Activated CD4-positive, CD25-positive, alpha-beta regulatory T cell treated with anti-CD3 and anti-CD28 coated beads, Interleukin-2, amount 50 U/mL, for 72 hours (primary cell): Measurements from ENCODE around the gene SH2D3C.

Source experiments
- DNase-seq: peaks from one replicate; pipeline ENCODE4 v3.0.0; 2021

SH2D3C gene

DNA sequence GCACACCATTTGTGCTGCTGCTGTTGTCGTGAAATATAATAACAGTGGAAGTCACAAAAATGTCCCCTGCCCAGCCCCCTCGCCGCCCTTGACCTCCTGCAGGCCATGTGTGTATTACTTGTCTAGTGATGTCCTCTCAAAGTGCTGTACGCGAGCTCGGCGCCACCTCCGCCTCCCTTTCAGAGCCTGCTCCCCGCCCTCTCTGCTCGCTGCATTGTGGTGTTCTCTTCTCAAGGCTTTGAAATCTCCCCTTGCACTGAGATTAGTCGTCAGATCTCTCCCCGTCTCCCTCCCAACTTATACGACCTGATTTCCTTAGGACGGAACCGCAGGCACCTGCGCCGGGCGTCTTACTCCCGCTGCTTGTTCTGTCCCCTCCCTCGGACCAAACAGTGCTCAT lies 86.4 kb downstream of the SH2D3C start:
- DNase-seq, result no peak

- no peak for DNase-seq
Measured at GRCh38 chr9:127690735-127691134, 87.7 kb downstream of the SH2D3C start.

DNA sequence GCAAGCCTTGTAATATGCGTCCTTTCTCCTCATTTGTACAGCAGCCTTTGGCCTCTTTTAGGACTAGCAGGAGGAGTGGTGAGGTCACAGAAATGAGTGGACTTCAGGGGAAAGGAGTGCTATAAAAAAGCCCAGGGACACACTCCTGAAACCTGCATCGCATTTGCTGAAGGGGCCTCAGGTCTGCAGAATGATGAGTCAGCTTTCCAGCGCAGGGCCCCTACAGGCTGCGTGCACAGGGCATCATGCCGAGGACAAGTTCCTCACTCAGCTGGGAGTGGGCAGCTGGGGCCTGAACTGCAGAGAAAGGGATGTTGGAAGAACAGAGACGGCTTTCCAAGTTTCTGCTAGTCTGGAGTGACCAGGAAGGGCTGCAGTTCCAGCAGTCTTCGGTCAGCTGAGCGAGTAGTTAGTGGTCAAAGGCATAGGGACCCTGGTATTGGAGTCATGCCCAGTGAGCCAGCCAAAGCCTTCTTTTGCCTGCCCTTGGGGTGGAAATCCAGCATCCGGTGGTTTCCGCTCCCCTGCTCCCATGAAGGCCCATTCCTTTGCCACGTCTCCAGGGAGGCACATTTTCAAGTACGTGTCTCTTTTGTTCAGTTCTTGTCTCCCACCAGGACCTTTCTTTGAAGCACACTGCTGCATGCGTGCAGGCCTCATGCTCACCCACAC lies 89.0 kb downstream of the SH2D3C start:
- no peak for DNase-seq
